HL-60/S4 treated with phorbol 12-myristate 13-acetate at 8.2 ng/mL for 4 days and 3 days (cell line): ENCODE results near the gene PI4KB.

Experiments used
- in situ Hi-C: fragments of 300-500 bp; cut with MboI; formaldehyde crosslinking; loops from 2 replicates; pipeline ENCODE4 v1.15.0; 2022; ENCODE audit warnings: low sequenced_read_pairs

PI4KB gene

DNA sequence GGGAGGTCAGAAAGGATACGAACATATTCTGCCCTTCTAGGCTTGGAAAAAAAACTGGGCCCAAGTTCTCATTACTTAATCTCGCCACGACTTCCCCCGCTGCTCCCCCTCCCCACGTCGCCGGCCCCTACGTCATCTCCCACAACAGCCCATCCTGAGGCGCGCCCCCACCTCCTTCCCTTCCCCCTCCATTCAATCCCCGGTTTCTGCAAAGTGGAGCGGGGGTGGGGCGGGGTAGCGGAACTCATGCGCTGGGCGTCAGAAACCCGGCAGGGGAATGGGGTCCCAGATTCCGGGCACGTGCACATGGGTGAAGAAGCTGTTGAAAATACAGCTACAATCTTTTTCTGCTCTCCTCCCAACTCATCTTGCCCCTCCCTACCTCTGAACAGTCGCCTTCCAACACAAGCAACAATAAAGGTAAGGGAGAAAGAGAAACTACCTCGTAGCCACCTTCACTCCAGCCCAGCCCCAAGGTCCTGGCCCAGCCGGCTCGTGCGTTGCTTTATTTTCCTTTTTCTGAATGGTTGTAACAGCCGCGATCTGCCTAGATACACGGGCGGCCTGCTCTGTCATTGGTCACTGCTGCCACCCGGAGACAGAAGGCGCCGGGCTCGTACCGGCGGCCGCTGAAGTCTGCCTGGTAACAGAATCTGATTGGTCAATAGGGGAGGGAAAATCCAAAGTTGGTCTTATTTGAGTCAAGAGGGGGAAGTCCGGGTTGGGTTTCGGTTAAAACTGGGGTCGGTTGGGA is 19.7 kb upstream of the PI4KB start, which contains the start of gene RFX5:
Gene RFX5 (minus strand): TSS at position 484 of the 754 bp plus-strand sequence. CDS start 932 bp downstream, outside the sequence.
- in situ Hi-C loops: no loop called here

DNA sequence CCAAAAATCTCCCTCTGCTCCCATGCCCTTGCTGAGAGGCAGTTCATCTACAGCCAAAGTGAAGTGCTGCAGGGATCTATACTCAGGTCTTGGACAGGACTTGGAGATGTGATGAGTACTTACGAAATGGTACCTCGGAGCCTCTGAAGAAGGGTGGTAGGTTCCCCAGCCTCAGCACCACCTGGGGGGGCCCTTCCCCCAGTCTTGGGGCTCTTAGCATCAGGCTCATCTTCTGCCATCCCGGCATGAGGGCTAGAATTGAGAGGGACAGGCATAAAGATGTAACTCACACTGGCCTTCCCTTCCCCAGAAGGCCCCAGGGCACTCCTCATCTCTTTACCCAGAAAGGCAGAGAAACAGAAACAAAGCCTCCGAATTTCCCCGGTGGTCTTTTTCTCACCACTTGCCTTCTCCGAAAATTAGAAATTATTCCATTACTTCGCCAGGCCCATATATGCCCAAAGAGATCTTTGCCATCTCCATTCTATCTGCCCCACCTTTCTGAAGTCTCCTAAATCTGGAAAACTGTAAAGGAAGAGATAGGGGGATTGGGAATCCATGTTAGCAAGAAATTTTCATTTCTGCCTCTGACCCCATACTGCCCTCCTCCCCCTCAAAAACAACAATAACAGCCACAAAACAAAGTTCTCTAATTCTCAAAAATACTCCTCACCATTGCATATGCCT is 19.0 kb upstream of the PI4KB start:
- in situ Hi-C loops: no loop called here

- in situ Hi-C loops: no loop called here
These were observed 17.1 kb upstream of the PI4KB start for GRCh38 chr1:151344291-151344690.

- in situ Hi-C loops: no loop called here
These were observed 16.4 kb upstream of the PI4KB start for GRCh38 chr1:151343587-151343986.

DNA sequence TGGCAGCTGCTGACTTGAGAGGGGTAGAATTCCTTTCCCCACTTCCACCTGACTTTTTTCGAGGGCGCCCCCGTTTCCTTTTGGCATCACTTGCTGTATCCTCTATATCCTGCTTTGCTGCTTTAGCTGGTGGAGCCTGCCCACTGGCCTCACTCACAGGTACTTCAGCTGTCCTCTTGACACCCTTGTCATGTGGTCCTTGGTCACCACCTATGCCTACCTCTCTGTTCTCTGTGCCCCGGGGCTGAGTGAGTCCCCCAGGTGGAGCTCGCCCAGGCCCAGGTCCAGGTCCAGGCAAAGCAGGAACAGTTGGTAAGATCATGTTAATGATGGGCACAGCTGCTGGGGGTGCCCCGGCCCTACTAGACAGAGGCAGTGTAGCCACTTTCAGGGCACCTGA is 15.4 kb upstream of the PI4KB start:
- in situ Hi-C loops: no loop called here

GRCh38 chr1:151342021-151342420 is 14.8 kb upstream of the PI4KB start:
- in situ Hi-C loops: no loop called here

- in situ Hi-C loops: no loop called here
These were observed 13.9 kb upstream of the PI4KB start for GRCh38 chr1:151340870-151341754.

- in situ Hi-C loops: no loop called here
These were observed 9.3 kb upstream of the PI4KB start for GRCh38 chr1:151336556-151336955.

DNA sequence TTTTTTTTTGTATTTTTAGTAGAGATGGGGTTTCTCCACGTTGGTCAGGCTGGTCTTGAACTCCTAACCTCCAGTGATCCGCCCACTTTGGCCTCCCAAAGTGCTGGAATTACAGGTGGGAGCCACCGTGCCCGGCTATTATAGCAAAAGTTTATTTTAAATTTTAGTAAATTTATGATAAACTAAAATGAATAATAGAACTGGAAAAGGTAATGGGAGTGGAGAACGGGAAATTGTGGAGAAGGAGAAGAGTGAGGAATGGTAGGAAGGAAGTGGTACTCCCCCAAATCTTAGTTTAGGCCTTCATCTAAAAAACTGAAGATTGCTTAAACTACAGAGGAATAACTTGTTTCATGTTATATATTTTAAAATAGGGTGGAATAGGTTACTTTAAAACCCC is 7.6 kb upstream of the PI4KB start:
- in situ Hi-C loops: no loop called here

DNA sequence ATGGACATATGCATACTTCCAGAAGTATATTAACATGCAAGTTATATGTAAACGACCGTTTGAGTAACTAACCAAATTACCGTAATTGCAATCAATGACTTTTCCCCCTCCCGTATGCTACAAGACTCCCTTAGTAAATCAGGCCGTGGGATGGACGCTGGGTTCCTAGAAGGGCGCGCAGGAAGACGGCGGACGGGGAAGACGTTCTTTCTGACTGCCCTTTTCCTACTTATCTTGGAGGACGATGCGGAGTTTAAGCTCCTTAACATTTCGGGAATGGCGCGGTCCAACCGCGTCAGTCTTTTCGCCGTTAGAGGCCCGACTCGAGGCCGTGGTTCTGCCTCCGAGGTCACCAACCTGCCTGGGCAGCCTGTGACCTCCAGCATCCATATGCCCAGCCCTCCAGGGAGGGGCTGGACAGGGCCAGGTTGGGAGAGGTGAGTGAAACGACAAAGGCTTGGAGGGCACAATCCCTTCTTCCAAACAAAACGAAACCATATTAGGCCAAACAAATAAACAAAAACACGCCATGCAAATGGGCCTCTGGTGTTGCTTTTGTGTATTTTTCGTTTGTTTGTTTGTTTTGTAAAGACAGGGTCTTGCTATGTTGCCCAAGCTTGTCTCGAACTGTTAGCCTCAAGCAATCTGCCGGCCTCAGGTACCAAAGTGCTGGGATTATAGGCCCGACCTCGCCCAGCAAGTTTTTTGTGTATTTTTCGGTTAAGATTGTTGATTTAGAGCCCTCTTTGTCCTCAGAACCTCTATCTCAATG is 873 bp upstream of the PI4KB start:
- in situ Hi-C loops: no loop called here

GRCh38 chr1:151326619-151327222 is 495 bp downstream of the PI4KB start:
- in situ Hi-C loops: no loop called here

DNA sequence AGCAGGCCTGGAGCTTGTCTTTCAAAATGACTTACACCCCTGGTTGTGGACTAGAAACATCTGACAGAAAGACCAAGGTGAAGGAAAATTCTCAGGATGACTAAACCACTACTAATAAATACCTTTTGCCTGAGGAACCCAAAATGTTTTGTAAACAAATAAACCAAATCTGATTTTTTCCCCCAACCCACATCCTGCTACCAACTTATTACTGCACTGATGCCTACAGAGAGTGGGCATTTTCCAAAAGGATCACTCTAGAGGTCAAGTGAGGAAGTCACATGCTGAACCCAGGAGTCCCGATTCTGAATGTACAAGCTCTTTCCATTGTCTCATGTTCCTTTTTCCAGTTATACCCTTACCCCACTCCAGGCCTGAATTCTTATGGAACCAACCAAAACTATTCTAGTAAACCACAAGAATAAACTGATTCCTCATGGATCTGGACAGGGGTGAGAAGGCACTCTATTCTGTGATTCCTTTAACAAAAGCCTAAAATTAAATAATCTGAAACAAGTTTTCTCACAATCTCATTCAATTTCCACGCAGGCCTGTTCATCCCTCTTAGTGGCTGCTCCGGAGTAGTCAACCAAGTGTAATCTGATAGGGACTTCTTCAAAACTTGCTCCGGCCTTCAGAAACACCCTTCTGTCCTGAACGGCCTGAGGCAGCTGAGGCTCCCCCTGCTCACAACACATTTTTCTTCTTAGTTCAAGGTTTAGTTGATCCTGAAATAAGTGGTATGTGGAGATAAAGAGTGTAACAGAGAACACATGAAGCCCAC is 1.4 kb downstream of the PI4KB start:
- in situ Hi-C loops: no loop called here

- in situ Hi-C loops: no loop called here
These were observed 2.0 kb downstream of the PI4KB start for GRCh38 chr1:151325231-151325630.

- in situ Hi-C loops: no loop called here
These were observed 2.8 kb downstream of the PI4KB start for GRCh38 chr1:151324390-151324930.

DNA sequence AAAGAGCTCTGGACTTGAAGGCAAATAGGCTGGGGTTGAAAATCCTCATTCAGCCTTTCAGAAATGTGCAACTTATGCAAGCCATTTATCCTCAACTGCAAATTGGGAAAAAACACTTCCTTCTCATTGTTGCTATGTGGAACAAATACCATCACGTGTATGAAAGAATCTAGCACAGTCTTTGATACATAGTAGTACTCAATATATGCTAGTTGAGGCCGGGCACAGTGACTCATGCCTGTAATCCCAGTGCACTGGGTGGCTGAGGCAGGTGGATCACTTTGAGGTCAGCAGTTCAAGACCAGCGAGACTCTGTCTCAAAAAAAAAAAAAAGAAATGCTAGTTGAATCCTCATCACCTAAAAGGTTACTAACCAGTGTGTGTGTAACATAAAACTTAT is 8.2 kb downstream of the PI4KB start:
- in situ Hi-C loops: no loop called here

DNA sequence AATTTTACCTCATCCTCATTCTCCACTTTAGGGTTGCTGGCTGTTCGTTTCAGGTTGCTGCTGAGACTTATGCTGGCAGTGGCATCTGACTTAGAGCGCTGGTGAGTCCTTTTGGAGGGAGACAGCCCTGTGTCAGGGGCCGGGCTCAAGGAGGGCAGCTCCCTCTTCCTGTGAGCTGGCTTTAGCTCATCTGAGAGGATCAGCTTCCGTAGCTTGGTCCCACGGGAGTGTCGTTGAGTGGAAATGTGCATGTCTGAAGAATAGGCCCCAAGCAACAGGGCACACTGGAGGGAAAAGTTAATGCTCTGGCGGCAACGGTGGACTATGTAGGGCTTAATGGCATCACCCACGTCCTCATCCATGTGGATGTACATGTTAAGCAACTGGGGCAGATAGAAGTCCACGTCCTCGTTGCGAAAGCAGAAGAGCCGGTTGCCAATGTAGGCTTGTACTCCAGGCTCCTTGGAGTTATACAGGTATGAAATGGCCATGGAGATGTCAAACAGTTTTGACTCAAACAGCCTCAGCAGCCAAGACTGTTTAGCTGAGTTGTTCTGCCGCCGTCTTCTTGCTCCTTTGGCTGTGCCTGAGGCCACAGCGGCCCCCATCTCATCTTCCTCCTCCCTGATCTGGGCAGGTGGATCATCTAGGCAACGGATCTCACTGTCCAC is 11.5 kb downstream of the PI4KB start:
- in situ Hi-C loops: no loop called here

DNA sequence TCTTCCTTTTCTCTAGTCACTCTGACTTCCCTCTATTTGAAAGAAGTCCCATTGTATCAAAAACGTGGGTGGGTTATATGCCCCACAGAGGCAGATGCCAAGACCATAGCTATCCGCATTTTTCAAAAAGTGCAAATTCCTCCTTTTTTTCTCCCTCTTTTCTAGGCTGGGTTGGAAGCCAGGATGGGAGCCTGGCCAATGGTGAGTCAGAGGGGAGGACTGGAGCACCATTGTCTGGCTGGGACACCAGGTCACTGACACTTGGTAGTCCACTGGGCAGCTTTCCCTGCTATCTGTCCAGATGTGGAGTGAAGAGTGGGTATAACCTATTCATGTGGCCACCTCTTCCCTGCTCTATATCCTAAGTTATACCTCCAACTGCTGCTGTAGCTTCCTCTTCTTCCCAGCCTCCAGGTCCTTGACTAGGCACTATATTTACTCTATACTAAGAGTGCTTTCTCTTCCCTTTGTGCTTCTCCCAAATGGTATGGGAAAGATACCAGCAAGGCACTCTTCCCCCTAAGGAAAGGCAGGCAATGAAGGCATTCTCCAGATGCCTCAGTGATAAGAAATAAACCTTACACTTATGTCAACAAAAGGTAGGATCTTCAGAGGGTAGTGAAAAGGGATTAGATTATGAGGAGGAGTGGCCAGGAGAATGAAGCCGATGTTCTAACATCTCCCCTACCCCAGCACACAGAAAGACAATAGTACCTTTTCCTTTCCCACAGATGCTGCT is 12.9 kb downstream of the PI4KB start:
- in situ Hi-C loops: no loop called here

DNA sequence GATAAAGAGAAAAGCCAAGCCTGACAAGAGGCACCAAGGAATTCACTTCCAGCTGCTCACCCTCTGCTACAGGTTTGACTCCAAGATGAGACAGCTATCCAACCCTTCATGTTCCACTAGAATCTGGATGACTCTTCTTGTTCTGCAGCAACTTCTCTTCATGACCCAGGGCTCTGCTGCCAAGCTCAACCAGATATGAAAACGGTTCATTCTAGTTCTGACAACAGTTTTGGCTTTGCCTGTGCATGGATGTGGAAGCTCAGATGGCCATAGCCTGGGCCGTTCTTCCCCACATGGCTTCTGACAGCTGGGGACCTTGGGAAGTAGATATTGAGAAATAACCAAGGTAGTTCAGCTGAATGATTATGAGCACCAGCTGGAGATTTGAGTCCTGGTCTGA is 13.7 kb downstream of the PI4KB start:
- in situ Hi-C loops: no loop called here
